ENCODE results near the gene CASKIN1.

DNA sequence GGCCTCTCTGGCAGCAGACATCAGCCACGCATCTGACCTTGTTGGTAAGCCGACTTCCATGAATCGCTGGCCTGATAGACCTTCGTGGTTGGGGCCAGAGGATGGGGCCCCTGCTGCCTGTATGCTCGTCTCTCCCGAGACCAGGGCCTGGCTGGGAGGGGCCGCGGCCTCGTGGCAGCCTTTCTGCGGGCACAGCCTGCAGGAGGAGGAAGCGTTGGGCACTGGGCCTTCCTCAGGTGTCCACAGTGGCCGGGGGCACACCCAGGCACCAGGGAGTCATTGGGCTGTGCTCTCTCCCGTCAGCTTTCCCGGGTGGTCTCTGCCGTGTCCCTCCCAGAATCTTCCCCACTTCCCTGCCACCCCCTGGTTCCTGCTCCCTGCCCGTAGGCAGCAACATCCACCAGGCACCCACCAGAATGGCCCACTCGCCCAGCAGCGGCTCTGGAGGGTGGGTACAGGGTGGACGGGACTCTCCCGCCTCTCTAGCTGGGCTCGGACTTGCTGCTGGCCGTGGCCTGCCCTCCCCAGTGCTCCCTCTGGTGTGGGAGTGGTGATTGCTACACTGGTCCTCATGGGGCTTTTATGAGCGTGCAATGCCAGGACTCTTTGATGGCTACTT, 33.3 kb upstream of the CASKIN1 start:
- TF ChIP-seq REST (IDR thresholded peaks at IDR 0.05) (no peak), YY1 (IDR thresholded peaks at IDR 0.05) (no peak), CTCF (IDR thresholded peaks at IDR 0.05; ENCODE audit: low read depth, low read length, missing input control) (no peak), TAF1 (conservative IDR thresholded peaks at IDR 0.05) (no peak), ATF3 (IDR thresholded peaks at IDR 0.05) (no peak), RAD21 (IDR thresholded peaks at IDR 0.05) (no peak), GABPA (IDR thresholded peaks at IDR 0.05 in 1 of 2, conservative IDR thresholded peaks at IDR 0.05 in 1 of 2) (no peak), FOXA2 (IDR thresholded peaks at IDR 0.05) (no peak), SP1 (IDR thresholded peaks at IDR 0.05) (no peak), EGR1 (IDR thresholded peaks at IDR 0.05; ENCODE audit: low read depth in 2 of 2) (no peak), HNF4A (conservative IDR thresholded peaks at IDR 0.05) (no peak), RXRA (IDR thresholded peaks at IDR 0.05) (no peak)
- TF ChIP-seq, protein P1, sequence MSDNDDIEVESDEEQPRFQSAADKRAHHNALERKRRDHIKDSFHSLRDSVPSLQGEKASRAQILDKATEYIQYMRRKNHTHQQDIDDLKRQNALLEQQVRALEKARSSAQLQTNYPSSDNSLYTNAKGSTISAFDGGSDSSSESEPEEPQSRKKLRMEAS (IDR thresholded peaks at IDR 0.05): no peak
